Measurements from ENCODE around the gene SAMD10.

SAMD10 gene

DNA sequence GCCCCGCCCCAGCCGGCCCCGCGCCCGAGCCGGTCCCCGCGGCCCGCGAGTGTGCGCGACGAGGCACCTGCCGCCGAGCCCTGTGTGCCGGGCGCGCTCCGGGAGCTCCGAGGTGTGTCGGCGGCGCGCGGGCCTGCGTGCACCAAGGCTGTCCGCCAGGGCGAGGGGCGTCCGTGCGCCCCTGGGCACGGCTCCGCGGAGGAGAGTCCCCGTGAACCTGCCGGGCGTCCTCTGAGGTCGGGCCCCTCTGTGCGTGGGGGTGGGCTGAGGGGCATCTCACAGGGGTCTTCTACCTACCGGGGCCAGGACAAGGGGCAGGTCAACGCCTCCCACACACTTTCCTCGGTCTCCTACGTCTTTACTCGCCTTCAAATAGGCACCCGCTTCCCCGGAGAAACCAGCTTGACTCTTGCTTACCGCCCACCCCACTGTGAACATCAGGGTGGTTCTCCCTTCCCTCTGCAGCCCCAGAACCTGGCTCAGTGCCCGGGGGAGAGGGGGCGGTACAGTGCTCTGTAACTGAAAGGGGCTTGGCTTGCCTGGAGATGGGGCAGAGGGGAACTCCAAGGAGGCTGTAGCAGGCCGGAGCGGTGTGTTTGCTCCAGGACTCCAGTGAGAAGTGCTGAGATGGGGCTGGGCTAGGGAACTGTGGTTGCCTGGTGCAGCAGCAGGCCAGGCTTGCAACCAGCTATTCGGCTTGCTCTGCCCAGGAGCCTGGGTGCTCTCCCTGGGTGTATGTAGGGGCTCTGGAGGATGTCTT is at the start of gene SAMD10:
Gene SAMD10, minus strand, starts transcription at position 86 of the 760 bp plus-strand sequence. CDS start 175 bp downstream, outside the sequence.
- TF ChIP-seq, protein P1, sequence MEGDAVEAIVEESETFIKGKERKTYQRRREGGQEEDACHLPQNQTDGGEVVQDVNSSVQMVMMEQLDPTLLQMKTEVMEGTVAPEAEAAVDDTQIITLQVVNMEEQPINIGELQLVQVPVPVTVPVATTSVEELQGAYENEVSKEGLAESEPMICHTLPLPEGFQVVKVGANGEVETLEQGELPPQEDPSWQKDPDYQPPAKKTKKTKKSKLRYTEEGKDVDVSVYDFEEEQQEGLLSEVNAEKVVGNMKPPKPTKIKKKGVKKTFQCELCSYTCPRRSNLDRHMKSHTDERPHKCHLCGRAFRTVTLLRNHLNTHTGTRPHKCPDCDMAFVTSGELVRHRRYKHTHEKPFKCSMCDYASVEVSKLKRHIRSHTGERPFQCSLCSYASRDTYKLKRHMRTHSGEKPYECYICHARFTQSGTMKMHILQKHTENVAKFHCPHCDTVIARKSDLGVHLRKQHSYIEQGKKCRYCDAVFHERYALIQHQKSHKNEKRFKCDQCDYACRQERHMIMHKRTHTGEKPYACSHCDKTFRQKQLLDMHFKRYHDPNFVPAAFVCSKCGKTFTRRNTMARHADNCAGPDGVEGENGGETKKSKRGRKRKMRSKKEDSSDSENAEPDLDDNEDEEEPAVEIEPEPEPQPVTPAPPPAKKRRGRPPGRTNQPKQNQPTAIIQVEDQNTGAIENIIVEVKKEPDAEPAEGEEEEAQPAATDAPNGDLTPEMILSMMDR (IDR thresholded peaks at IDR 0.05), result peak; percentile 7

DNA sequence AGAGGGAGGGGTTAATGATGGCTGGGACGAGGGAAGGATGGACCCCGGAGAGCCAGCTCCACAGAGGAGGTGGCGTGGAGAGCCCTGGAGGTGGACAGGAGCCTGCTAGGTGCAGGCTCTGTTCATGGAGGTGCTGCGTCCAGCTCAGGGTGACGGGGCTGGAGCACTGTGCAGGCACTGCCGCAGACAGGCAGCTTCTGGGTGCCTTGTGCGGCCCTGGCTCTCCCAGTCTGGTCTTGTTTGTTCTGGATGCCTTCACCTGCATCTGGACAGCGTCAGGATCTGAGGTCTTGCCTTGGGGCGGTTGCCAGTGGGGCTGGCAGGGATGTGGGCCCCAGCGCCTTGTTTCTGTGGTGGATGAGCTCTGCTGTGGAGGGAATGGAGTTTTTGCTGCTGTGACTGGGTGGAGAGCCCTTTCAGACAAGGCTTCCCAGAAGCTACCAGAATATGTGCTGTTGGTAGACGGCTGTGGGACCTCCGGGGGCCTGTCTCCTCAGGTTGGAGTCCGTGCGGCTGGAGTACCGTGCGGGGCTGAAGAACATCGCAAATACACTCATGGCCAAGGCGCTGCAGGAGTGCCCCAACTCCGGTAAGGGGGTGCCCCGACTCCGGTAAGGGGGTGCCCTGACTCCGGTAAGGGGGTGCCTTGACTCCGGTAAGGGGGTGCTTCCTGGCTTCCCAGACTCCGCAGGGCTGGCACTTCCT is 48.7 kb upstream of the SAMD10 start:
- no peaks in the 10 kb centered on the region for H3K4me1 ChIP-seq
- TF ChIP-seq, protein P1 (IDR thresholded peaks at IDR 0.05), result no peak
- H3K79me2 ChIP-seq, result peaks cover 11% of the 10 kb centered on the region
- no peaks in the 10 kb centered on the region for H3K36me3 ChIP-seq (ENCODE audit: control insufficient read depth, insufficient read depth, low read length)
- no peaks in the 10 kb centered on the region for H3K9me3 ChIP-seq (ENCODE audit: control insufficient read depth, low read length)
- no peak overlapping the region for H3K4me3 ChIP-seq (ENCODE audit: low read depth, low read length)
- H2AFZ ChIP-seq, result no peak overlapping the region
- no peak overlapping the region for H3K4me2 ChIP-seq (ENCODE audit: low read length)
- no peaks in the 10 kb centered on the region for H3K27me3 ChIP-seq (ENCODE audit: control insufficient read depth, insufficient read depth, low read length)
- no peak overlapping the region for H3K27ac ChIP-seq
- no peak overlapping the region for H3K9ac ChIP-seq

More for the DNA sequence above, at the start of gene SAMD10:
- peak within 1 kb of the TSS; percentile 73 for H3K4me3 ChIP-seq (ENCODE audit: low read depth, low read length)
- H3K4me2 ChIP-seq (ENCODE audit: low read length), result peak within 1 kb of the TSS; percentile 72
- H2AFZ ChIP-seq, result peak within 1 kb of the TSS; percentile 99
- no peaks in the 10 kb centered on the region for H3K36me3 ChIP-seq (ENCODE audit: control insufficient read depth, insufficient read depth, low read length)
- no peaks in the 10 kb centered on the region for H3K9me3 ChIP-seq (ENCODE audit: control insufficient read depth, low read length)
- H3K9ac ChIP-seq, result peak within 1 kb of the TSS; percentile 25
- no peaks in the 10 kb centered on the region for H3K27me3 ChIP-seq (ENCODE audit: control insufficient read depth, insufficient read depth, low read length)
- peaks cover 7% of the 10 kb centered on the region for H3K79me2 ChIP-seq
- peak within 1 kb of the TSS; percentile 90 for H3K27ac ChIP-seq
- H3K4me1 ChIP-seq, result peaks cover 11% of the 10 kb centered on the region

DNA sequence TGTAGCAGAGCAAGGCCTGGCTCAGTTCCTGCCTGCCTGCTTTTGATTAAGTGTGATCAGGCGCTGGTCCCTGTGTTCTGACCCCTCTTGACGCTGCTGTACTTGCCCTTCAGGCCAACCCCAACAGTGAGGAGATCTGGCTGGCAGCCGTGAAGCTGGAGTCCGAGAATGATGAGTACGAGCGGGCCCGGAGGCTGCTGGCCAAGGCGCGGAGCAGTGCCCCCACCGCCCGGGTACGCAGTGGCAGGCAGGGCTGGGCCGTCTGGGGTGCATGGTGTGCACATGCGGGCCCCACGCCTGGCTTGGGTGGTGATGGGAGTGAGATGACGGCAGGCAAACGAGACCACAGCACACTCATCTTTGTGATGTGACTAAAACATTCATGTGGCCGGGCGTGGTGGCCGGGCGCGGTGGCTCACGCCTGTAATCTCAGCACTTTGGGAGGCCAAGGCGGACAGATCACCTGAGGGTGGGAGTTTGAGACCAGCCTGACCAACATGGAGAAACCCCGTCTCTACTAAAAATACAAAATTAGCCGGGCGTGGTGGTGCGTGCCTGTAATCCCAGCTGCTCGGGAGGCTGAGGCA is 46.5 kb upstream of the SAMD10 start:
- Histone ChIP-seq H2AFZ (no peak overlapping the region), H3K27me3 (ENCODE audit: control insufficient read depth, insufficient read depth, low read length) (no peaks in the 10 kb centered on the region), H3K9me3 (ENCODE audit: control insufficient read depth, low read length) (no peaks in the 10 kb centered on the region), H3K36me3 (ENCODE audit: control insufficient read depth, insufficient read depth, low read length) (no peaks in the 10 kb centered on the region), H3K27ac (no peak overlapping the region), H3K4me3 (ENCODE audit: low read depth, low read length) (no peak overlapping the region), H3K4me1 (no peaks in the 10 kb centered on the region), H3K4me2 (ENCODE audit: low read length) (no peak overlapping the region), H3K79me2 (peaks cover 20% of the 10 kb centered on the region), H3K9ac (no peak overlapping the region)
- TF ChIP-seq, protein P1 (IDR thresholded peaks at IDR 0.05), result no peak

DNA sequence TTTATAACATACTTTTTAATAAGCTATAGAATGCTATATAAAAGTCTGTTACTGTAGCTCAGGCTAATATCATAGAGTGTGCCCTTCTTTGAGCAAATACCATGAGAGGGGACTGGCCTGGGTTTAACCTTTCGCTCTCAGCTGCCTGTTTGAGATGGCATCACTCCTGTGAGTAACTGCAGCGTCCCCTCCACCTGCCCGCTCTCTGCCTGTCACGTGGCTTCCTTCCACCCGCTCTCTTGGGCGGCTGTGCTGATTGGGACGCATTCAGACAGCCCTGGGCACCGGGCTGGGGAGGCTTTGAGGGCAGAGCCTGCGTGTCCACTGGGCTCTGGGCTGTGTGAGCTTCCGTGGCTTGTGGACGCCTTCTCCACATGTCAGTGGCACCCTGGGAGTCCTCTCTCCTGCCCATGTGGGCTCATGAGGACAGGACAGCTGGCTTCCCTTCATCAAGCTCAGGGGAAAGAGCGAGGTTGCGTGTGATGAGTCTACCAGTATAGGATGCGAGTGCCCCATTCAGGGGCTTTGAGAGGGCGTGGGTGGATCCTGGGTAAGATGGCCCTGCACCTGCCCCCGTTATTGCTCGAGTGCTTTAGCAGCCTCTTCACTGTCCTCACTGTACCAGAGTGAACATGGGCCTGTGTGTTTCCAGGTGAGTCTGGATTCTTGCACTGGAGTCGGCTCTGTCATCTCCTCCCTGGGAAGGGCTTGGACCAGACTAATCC is 45.8 kb upstream of the SAMD10 start:
- Histone ChIP-seq H3K27ac (no peak overlapping the region), H3K27me3 (ENCODE audit: control insufficient read depth, insufficient read depth, low read length) (no peaks in the 10 kb centered on the region), H3K4me1 (no peaks in the 10 kb centered on the region), H3K36me3 (ENCODE audit: control insufficient read depth, insufficient read depth, low read length) (no peaks in the 10 kb centered on the region), H2AFZ (no peak overlapping the region), H3K4me2 (ENCODE audit: low read length) (no peak overlapping the region), H3K4me3 (ENCODE audit: low read depth, low read length) (no peak overlapping the region), H3K79me2 (peaks cover 20% of the 10 kb centered on the region), H3K9ac (no peak overlapping the region), H3K9me3 (ENCODE audit: control insufficient read depth, low read length) (no peaks in the 10 kb centered on the region)
- TF ChIP-seq, protein P1 (IDR thresholded peaks at IDR 0.05), result no peak

Data from parathyroid adenoma (tissue), 2 donors.